ENCODE data around the gene NSMCE4A. TPM values are rescaled to one million over a fixed set of nuclear protein-coding genes. Genes with fewer than 3 reads are reported as not detected.
"Not testable (repeated sequence)": the region's sequence is repeated elsewhere in the genome, so short reads cannot be mapped to it uniquely, and the experiment has no call there.

Gene NSMCE4A
- total RNA-seq, 2 donors from 2014 or later, result 68.9 to 70.8 TPM

DNA sequence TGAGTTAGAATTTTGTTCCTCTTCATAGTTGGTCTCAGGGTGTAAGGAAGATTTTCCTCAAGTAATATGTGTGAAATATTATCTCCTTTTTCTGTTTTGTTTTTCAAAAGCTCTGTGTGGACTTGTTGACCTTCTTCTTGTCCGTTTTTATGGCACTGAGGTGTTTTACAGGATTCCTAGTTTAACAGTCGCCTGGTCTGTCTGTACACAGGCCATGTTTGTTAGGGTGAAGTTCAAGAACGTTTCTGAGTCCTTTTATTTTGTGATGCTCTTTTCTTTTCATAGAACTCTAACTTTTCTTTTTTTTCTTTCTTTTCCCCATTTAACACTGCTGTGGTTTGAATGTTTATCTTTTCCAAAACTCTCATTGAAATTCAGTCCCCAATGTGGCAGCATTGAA lies 32.4 kb upstream of the NSMCE4A start:
- intact Hi-C loops (cut with DNase I), result no loop called here
- 39 to 65% methylated on average over 3 of the region's 3 CpGs for WGBS, 2 donors
- Histone ChIP-seq H3K27me3 (no peaks in the 10 kb centered on the region), H3K4me3 (no peak overlapping the region), H3K36me3 (replicated peaks in 1 of 2; ENCODE audit: insufficient read depth in 1 of 2, low read depth in 2 of 2) (no peaks in the 10 kb centered on the region), H3K9me3 (no peaks in the 10 kb centered on the region), H3K27ac (no peak overlapping the region), H3K4me1 (no peaks in the 10 kb centered on the region)
- no peak for ATAC-seq
- TF ChIP-seq, protein P1, sequence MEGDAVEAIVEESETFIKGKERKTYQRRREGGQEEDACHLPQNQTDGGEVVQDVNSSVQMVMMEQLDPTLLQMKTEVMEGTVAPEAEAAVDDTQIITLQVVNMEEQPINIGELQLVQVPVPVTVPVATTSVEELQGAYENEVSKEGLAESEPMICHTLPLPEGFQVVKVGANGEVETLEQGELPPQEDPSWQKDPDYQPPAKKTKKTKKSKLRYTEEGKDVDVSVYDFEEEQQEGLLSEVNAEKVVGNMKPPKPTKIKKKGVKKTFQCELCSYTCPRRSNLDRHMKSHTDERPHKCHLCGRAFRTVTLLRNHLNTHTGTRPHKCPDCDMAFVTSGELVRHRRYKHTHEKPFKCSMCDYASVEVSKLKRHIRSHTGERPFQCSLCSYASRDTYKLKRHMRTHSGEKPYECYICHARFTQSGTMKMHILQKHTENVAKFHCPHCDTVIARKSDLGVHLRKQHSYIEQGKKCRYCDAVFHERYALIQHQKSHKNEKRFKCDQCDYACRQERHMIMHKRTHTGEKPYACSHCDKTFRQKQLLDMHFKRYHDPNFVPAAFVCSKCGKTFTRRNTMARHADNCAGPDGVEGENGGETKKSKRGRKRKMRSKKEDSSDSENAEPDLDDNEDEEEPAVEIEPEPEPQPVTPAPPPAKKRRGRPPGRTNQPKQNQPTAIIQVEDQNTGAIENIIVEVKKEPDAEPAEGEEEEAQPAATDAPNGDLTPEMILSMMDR (IDR thresholded peaks at IDR 0.05), result no peak
- no peak for TF ChIP-seq POLR2A (IDR thresholded peaks at IDR 0.05)
- no peak for DNase-seq

DNA sequence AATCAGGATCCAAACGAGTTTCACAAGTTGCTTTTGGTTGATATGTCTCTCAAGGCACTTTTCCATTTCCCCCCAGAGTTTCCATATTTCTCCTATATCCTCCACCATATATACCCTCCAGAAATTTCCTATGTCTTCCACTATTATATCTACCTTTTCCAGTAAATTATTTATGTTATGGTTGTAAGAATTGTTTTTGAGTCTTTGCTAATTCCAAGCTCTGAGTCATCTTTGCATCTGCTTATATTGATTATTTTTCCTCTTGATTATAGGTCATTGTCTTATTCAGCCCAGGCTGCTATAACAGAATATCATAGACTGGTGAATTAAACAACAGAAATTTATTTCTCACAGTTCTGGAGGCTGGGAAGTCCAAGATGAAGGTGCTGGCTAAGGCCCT lies 26.7 kb upstream of the NSMCE4A start:
- TF ChIP-seq, protein P1 (IDR thresholded peaks at IDR 0.05), result no peak
- no peak for TF ChIP-seq POLR2A (IDR thresholded peaks at IDR 0.05)
- WGBS, 2 donors, result 74 to 87% methylated on average over 1 of the region's 1 CpG
- no peaks in the 10 kb centered on the region for H3K9me3 ChIP-seq
- H3K36me3 ChIP-seq (replicated peaks in 1 of 2; ENCODE audit: insufficient read depth in 1 of 2, low read depth in 2 of 2), result no peaks in the 10 kb centered on the region
- no peak for DNase-seq
- no peak for ATAC-seq
- intact Hi-C loops (cut with DNase I), result no loop called here
- H3K4me1 ChIP-seq, result no peaks in the 10 kb centered on the region
- H3K27me3 ChIP-seq, result no peaks in the 10 kb centered on the region
- H3K27ac ChIP-seq, result no peak overlapping the region
- H3K4me3 ChIP-seq, result no peak overlapping the region

DNA sequence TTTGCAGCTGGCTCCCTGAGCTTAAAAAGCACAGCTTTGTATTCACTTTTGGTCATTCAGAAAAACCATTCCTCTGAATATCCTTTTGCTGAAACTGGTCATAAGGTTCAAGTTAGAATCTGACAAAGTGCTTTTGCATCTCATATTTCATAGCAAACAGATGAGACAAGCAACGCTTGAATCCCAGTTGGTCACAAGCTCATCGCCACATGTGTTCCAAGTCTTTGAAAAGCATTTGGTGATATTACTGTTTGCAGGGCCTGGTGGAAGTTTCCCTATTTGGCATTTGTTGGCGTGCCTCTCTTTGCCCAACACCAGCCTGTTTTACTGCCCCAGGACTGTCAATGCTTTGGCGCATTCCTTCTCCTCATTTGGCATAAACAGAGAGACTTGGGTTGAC lies 24.3 kb upstream of the NSMCE4A start:
- H3K9me3 ChIP-seq, result no peaks in the 10 kb centered on the region
- intact Hi-C loops (cut with DNase I), result no loop called here
- WGBS, 2 donors, result 95 to 97% methylated on average over 3 to 4 of the region's 4 CpGs
- no peak overlapping the region for H3K27ac ChIP-seq
- no peaks in the 10 kb centered on the region for H3K36me3 ChIP-seq (replicated peaks in 1 of 2; ENCODE audit: insufficient read depth in 1 of 2, low read depth in 2 of 2)
- ATAC-seq, result no peak
- H3K4me3 ChIP-seq, result no peak overlapping the region
- peaks cover 19% of the 10 kb centered on the region for H3K4me1 ChIP-seq
- H3K27me3 ChIP-seq, result no peaks in the 10 kb centered on the region
- DNase-seq, result no peak
- TF ChIP-seq, protein P1 (IDR thresholded peaks at IDR 0.05), result no peak
- no peak for TF ChIP-seq POLR2A (IDR thresholded peaks at IDR 0.05)

DNA sequence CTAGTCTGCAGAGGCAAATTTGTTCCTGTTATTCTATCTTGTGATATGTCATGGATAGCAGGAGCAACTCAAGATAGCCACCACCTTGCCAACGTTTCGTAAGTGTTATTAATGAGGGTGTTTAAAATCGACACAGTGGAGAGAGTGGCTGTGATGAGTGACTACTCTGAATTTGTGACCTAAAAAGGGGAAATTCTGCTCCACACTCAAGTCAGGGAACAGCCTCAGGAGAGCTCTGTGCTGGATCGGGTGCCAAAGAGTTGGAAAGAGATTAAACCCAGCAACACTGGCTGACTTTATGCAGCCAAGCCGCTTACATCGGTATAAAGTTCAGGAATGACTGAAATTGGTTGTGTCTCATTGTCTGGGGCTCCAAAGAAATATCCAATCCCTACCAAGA lies 23.4 kb upstream of the NSMCE4A start:
- Histone ChIP-seq H3K27me3 (no peaks in the 10 kb centered on the region), H3K4me1 (peaks cover 28% of the 10 kb centered on the region), H3K9me3 (no peaks in the 10 kb centered on the region), H3K4me3 (no peak overlapping the region), H3K36me3 (replicated peaks in 1 of 2; ENCODE audit: insufficient read depth in 1 of 2, low read depth in 2 of 2) (no peaks in the 10 kb centered on the region), H3K27ac (no peak overlapping the region)
- intact Hi-C loops (cut with DNase I), result no loop called here
- TF ChIP-seq, protein P1 (IDR thresholded peaks at IDR 0.05), result no peak
- TF ChIP-seq POLR2A (IDR thresholded peaks at IDR 0.05), result no peak
- 51 to 54% methylated on average over 6 of the region's 6 CpGs for WGBS, 2 donors
- no peak for ATAC-seq
- no peak for DNase-seq

DNA sequence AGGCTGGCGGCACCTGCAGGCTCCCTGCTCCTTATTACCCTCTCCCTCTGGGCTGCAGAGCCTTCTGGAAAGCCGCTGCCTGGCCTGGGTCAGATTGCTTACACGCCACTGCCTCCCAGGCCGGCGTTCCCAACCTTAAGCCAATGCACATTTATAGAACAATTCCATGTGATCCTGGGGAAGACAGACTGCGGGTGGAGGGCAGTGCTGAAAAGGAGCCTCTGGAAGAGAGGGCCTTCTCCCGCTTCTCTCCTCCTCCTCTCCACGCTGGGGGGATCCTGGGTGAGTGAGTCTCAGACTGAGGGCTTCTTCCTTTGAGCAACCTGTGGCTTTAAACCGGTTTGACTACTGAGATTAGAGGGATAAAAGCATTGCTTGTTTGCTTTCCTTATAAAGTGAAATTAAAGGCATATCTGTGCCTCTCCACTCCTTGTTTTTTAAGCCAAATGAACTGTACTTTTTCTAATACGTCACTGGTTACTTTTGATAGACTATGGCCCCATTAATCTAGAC lies 19.5 kb upstream of the NSMCE4A start:
- ATAC-seq (peak; percentile 74), DNase-seq (peak; percentile 56 to 78 (median 68))
- intact Hi-C loops (cut with DNase I), result no loop called here
- Histone ChIP-seq H3K4me1 (peaks cover 40% of the 10 kb centered on the region), H3K4me3 (no peak overlapping the region), H3K36me3 (replicated peaks in 1 of 2; ENCODE audit: insufficient read depth in 1 of 2, low read depth in 2 of 2) (no peaks in the 10 kb centered on the region), H3K27ac (peak overlapping the region; percentile 82 to 95 (median 88)), H3K9me3 (no peaks in the 10 kb centered on the region), H3K27me3 (no peaks in the 10 kb centered on the region)
- 15 to 18% methylated on average over 10 of the region's 10 CpGs for WGBS, 2 donors
- TF ChIP-seq, protein P1 (IDR thresholded peaks at IDR 0.05), result peak in 1 of 7 experiments; percentile 13
- TF ChIP-seq POLR2A (IDR thresholded peaks at IDR 0.05), result peak in 2 of 3 donors; percentile 25 to 30

DNA sequence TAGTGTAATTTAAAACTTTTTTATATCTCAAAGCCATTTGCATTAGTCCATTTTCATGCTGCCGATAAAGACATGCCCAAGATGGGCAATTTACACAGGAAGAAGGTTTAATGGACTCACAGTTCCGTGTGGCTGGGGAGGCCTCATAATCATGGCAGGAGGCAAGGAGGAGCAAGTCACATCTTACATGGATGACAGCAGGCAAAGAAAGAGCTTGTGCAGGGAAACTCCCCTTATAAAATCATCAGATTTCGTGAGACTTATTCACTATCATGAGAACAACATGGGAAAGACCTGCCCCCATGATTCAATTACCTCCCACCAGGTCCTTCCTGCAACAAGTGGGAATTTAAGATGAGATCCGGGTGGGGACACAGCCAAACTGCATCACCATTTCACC lies 16.7 kb upstream of the NSMCE4A start:
- H3K9me3 ChIP-seq; H3K27ac ChIP-seq; H3K27me3 ChIP-seq; H3K4me3 ChIP-seq; H3K36me3 ChIP-seq (replicated peaks in 1 of 2; ENCODE audit: insufficient read depth in 1 of 2, low read depth in 2 of 2); DNase-seq; ATAC-seq; intact Hi-C loops (cut with DNase I): not testable (repeated sequence)
- 91 to 93% methylated on average over 4 of the region's 4 CpGs for WGBS, 2 donors
- H3K4me1 ChIP-seq, result peaks cover 40% of the 10 kb centered on the region

Data from body of pancreas (tissue), 4 donors.